HG02623 (cell line): ENCODE measurements around the gene GMDS.

Source experiments
- ATAC-seq: cut with Tn5 transposase; IDR thresholded peaks from one replicate; pipeline ENCODE4 v1.9.1; 2021; ENCODE audit warnings: moderate library complexity; ENCODE audit not compliant: unreplicated experiment

The GMDS gene

DNA sequence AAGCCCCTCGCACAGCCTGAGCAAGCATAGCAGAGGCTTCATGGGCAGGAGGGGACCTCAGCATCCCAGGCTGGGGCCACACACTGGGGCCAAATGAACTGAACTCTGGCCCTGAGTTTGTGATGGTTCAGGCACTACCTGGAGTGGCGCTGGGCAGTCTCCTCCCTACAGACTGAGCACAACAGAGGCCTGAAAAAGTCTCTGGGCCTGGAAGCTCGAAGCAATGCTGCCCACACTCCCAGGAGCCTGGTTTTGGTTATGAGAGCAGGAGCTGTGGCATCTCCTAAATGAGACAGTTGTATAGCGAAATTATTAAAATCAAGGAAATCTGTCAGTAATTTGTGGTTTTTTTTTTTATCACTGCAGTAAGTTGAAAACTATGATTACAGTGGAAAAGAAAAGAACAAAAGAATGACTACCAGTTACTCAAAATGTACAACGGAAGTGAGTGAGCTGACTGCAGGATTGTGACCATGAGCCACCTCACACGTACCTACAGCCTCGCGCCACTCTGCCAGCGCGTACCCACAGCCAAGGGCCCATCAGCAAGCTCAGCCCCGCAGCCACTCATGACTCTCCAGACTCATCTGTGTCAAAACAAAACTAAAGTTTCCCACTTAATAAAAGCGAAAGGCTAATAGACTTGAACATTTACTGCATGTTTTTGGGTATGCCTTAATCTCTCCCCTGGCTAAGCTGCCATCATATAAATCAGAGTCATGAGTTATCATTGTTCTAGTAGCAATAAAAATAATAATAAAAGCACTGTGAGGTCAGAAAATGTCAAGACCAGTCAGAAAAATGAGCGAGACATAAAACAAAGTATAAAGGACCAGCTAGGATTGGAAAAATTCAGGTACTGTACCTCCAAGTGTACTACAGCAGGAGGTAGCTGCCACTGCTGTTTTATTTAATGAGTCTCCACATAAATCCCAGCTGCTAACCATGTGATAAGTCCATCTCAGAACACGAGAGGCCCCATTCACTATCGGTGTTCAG lies 458.7 kb downstream of the GMDS start:
- no peak for ATAC-seq

DNA sequence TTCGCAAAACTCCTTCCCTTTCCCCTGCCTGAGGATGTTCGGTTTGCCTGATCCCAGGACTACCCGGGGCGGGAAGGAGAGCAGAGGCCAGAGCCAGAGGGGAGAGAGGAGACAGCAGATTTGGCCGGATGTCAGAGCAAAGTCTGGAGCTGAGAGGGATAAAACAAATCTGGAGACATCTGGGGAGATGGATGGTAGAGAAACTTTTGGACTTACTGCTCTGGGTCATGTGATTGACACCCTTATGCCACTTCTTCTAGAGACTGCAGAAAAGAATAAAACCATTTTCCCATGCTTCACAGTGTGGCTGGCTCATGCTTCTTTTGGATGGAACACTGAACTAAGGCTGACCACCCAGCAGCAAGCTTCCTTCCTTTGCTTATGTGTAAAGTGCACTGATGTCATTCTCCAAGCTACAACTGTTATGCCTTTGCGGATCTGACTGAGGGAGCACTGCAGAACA lies 461.0 kb downstream of the GMDS start:
- no peak for ATAC-seq

DNA sequence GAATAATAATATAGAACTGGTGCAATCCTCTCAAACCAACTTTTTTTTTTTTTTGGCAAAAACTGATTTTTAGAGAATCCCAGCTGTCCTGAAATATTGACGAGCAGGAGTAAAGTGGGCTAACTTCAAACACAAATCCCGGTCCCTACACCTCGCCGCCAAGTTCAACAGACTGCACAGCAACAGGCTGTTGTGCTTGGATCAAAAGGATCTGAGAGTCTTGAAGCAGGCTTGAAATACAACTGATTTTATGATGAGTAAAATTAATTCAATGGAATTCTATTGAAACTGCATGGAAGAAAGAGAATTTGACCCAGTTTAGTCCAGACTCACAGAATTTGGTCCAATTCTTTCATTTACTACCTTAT lies 463.6 kb downstream of the GMDS start:
- ATAC-seq: no peak

DNA sequence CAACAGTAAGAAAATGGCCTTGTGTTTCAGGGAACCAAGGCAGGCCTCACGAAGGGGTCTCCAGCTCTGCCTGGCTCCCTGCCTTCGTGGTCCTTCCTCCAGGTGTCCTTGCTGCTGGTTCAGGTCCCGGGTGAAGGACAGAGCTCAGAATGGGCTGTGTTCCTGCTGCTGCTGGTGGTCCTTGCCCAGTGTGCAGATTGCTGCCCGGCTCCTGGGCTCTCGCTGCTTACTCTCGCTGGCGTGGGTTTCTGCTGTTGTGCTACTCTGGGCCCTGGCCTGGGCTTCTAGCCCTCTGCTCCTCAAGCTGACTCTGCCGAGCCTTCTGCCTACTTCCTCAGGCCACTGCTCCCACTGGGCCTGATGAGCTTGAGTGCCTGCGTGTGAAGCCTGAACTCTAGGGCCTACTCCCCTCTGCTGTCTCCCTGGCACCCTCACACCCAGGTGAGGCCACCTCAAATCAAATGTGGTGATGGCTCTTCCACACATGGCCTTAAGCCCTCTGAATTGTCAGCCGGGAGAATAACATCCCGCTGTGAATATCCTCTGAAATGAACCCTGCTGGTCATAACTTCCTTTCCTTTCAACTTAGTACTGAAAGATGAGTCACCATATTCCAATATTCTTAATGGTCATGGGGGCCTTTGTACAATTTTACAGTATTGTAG lies 464.1 kb downstream of the GMDS start:
- no peak for ATAC-seq

DNA sequence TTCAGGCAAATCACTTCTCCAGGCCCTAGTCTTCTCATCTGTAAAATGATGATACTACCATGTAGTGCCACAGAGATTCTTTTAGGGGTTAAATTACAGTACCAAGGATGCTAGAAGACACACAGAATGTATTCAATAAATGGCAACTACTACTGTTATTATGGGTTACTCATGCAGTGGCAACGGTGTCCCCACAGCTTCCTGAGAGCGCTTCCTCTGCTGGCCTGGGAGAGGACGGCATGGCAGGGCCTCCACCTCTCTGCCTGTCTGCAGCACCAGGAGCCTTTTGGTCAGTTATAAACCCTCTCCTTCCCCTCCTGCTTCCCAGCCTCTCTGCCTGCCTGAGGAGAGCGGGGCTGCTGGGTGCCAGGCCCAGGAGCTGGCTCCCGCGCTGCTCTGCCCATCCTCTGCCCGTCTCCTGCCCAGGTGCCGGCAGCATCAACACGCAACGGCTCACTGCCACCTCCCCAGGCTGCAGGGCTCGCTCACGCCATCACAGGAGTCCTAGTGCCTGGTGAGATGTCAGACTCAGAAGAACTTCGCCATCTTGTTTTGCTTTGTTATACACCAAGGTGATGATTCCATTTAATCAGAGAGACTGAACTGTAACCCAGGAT lies 465.0 kb downstream of the GMDS start:
- ATAC-seq: no peak

DNA sequence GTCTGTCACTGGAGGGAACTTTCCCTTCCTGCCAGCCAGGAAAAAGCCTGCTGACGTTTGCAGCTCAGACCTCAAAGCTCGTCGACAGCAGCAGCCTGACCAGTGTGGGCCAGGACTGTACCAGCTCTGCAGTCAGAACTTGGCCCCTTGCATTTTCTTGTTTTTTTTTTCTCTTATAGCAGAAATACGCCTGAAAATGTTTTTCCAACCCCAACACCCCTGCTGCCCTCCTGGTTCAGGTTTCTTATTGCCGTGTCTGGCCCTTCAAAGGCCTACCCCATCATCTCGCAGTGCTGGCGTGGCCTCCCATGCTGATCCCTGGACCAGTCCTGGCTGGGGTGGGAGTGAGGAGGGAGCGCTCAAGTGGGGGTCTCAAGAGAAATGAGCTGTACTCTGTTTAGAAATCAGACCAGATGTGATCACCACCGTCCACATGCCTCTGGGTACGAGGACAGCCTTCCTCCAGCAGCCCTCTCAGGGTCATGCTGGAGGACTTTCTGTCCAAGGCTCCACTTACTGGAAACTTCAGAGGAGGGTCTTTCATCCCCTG lies 466.6 kb downstream of the GMDS start:
- no peak for ATAC-seq

DNA sequence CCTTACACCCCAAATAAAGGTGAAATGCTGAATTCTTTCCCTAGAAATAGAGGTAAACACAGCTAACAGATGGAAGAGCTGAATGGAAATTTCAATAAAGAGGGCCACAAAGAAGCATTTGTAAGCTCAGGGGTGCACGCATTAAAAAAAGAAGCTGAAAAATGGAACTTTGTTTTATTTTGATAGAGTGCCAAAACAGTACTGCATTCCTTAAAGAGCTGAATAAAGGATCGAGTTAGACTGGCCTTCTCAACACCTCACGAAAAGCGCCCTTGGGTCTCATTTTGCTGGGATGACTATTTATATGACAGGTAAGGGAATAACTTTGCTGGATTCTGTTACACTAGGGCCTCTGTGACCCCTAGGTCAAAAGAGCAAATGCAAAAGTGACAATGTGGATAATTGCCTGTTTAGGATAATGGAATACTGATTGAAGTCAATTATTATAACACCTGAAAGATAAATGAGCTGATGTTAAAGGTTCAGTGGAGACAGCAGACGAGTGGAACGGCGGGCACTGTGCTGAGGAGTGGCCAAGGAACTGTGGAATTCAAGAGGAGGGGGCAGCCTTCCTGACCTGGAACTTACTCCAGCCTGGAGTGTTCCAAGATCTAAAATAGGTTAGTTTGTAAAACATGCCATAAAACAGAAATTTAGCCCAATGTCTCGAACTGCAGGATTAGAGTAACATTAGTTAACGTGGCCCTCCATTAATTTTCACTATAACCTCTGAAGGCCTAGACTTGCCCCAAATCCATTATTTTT lies 467.3 kb downstream of the GMDS start:
- no peak for ATAC-seq

DNA sequence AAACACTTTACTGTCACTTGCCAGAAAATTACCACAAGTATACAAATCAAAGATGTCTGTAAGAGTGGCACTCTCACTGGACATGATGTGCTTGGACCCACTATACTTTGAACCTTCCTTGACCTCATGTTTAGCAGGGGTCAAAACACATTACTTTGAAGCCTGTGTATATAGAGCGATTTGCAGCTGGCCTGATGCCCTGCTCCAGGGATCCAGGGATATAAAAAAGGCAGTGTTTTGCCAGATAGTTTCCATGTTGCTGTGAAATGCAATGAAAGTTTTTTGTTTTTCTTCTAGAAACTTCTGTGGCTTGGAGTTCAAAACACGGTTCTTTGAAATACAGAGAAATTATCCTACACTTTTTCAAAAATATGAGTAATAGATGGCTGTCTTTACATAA lies 470.0 kb downstream of the GMDS start:
- ATAC-seq: no peak

DNA sequence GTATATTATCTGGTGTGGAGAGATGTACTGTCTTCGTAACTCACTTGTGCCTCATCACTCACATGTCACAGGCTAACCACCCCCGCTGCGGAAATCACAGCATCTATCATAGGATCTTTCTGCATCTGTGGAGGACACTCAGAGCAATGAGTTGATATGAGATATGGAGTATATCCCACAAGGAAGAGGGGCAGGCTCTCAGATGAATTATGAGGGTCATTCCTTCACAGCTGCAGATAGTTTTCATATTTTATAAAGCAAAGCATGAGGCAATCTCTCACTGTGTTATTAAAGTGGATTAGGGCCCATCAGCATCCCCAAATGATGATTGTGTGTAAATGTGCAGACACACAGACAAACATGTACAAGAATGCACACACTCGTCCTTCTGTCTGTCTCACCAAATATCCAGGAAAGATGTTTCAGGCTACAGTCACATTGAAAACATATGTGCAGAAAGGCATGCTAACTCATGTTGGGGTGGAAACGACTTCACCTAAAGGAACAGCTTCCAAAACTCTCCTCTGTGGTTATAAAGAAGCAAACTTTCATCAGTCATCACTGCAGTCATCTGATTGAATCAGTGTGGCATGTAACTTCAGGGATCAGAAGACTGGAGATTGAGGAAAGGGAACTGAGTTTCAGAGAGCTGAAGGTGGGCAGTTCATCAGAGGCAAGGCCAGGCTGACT lies 471.0 kb downstream of the GMDS start:
- no peak for ATAC-seq

DNA sequence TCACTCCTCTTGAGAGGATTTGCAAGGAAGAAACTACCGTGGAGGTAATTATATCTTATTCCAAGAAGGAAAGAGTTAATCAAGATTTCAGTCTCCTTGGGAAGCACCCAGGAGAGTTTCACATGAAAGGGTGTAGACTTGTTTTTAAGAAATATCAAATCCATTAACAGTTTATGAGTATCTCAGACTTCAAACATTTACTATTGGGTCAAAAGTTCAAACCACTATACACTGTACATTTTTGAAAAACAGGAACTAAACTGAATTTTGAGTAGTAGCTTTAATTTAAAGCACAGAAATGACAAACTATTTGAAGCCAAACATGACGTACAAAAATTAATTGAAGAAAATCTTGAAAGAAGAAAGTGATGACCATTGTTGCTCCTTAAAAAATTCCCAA lies 471.7 kb downstream of the GMDS start:
- no peak for ATAC-seq

DNA sequence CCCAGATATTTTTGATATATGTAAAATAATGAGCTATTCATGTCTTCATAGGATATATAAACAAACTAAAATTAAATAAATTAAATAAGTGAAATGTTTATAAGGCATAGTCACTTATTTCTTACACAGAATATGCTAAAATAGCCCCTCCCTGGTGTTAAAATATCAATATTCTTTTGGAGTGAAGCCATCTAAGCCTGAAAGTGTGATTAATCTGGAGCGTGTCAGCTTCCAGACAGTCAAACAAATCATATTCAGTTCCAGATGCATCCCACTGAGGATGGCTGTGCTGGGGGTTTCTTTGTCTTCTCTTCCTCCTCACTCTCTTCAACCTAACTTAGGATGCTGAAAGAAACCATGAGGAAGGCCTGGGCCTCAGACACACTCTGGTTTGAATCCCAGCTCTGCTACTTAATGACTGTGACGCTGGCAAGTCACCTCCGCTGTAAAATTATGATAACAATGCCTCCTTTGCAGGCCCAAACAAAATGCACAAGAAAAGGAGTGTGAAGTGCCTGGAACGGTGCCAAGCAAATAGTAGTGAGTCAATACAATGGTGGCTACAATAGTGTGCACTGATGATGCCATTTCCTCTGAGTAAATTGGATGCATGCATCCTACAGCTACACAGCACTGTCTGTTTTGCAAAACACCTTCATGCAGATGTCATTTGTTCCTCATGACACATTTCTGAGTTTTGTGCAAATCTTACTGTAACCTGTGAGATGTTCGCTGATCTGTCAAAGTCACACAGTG lies 474.3 kb downstream of the GMDS start:
- ATAC-seq: no peak

DNA sequence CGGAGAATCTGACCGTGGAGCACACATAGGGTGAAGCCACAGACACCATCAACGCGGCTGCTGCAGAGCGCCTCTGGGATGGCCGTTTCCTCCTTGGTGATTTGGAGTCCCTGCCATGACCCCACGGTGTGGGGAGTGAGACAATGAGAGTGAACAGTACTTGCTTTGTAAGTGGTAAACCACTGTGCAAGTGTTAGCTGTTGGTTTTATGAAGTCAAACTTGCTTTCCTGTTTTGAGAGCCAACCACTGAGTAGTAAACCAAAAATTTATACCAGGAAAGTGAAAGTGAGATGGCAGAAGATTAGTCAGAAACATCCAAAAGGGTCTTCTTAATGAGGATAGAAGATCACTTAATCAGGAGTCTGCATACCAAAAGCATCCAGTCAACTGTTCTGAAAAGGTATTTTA lies 475.0 kb downstream of the GMDS start:
- no peak for ATAC-seq

DNA sequence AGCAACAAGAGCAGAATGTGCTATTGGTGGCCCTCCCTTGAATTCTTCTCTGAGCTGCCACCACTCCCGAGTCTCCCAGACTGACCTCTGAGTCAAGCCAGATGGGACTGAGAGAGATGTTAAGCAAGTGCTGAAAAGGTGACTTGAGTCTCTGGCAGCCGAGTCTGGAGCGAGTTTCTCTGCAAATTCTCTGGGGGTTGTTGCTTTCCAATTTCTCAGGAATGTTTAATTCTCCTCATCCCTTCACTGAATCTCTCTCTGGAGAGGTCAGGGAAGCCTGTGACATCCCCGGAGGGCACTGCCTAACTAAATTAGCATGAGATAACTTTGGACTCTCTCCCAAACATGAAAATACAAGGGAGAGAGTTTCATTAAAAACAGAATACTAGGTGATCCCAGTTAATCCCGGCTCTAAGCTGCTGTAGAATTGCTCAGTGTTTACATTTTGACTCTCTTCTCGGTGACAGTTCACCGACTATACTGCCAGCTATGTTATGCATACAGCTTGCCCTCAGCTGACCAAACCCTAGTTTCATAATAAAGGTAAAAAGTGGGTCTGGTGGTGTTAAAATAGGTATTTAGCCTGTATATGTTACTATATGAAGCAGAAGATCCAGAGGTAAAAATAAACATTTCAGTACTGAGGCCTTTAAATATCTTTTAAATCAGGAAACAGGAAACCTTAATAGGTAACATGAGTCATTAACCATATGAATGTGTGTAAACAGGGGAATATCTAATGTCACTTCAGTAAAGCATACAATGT lies 477.7 kb downstream of the GMDS start:
- no peak for ATAC-seq

DNA sequence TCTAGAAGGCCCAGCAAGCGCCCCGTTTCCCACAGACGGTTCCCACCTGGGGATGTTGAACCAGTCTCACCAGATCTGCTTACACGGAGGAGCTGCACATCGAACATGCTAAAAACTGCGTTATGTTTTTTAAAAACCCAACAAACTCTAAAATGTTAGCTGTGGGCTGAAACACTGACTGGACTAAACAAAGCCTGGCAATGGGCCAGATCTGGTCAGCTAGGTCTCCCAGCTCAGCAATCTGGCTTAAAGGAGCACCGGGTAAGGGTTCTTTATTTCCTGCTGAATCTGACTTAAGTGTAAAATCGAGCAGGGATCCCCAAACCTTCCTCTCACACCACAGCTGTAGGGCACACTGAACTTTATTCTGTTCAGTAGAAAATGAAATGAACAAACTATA lies 478.8 kb downstream of the GMDS start:
- no peak for ATAC-seq

DNA sequence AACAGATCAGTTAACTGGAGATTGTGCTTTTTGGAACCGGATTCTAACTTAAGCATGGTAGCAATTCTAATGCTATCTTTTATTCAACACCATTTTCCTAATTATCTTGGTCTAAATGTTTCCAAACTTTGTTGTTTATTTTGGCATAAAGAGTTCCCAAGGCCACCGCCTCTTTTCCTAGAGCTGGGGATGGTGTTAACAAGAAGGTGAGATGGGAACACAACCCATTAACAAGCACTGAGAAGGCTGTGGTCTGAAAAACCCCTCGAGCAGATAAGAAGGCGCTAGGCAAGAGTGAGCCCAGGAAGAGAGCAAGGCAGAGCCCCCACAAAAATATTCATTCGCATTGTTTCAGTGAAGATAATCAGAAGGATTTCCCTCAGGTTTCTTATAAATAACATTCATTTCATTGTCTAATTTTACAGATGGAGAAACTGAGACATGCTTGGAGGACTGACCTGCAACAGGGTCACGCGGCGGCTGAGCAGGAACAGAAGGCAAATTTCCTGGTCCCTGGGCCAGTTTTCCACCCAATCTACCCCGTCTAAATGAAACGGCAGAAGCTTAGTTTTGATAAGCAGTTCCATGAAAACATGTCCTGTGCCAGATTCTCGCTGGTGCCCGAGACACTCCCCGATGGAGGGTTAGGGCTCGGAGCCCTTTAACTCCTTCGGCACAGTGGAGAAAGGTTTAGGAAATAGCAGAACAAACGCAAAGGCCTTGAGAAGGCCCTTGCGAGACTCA lies 480.1 kb downstream of the GMDS start:
- ATAC-seq: no peak

DNA sequence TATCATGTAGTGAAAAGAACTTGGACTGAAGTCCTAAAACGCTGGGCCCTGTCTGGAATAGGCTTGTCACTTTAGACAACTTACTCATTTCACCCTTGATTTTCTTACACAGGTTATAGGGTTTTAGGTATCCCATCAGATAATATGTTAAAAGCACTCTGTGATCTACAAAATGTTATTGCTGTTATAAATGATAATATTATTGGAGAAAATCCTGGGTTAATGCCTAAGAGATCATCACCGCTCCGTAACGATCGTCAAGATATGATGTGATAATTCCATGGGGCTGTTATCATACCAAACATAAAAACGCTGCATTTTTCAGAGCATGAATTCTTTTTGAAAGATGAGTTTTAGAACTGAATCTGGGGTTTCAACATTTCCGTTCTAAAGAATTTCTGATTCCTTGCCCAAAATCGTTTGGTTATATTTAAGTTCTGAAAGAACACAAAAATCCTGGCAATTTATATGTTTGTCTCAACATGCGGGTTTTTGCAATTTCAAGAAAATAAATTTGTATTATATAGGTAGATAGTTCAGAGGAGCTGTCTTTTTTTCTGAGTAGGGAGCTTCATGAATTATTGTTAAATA lies 480.9 kb downstream of the GMDS start:
- no peak for ATAC-seq

DNA sequence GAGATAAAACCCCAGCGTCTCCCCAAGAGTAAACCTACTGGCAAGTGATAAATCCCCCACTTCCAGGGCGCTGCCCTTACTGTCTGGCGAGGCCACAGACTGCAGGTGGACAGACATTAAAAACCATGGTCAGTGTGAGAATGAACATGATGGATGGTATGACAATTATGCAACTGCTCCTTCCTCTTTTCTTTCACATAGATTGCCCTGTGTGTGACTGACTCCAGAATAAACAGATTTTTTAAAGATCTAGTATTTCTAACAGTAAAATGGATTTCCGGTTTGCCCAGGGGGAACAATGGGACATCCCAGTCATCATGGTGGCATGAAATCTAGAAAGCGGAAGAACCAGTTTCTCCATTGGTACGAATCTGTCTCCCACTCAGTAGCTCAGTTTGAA lies 482.0 kb downstream of the GMDS start:
- no peak for ATAC-seq

DNA sequence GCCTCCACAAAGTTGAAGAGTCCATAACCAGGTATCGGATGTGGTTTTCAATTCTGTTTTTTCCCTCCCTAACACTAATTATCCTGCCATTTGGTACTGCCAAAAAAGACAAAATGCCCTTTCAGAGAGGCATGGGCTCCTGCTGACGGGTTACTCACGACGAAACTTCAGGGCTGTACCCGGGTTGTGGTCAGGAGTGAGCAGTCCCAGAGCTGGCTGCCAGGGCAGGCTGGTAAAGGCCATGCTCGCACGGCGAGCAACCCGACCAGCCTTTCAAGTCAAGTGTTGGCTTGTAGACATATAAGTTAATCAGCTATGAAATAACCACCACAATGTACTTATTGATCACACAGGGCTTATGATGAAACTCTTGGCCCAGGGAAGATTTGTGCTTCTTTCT lies 483.2 kb downstream of the GMDS start:
- no peak for ATAC-seq
